Stomach smooth muscle (tissue), 2 donors: ENCODE measurements around the gene TRPM5.
A peak's percentile ranks its signal among the peaks of the same experiment; 100 is the strongest.

ENCODE experiments used
- H3K27ac ChIP-seq: one replicate; pipeline ENCODE4 v1.7.0; 2013; ENCODE audit warnings: mild to moderate bottlenecking, low read length, inconsistent platforms
- H3K27me3 ChIP-seq, 2 donors: one replicate each; pipeline ENCODE4 v1.7.0; 2013; ENCODE audit warnings: low read length in 2 of 2; ENCODE audit not compliant: insufficient read depth in 2 of 2, control insufficient read depth in 1 of 2
- H3K36me3 ChIP-seq, 2 donors: one replicate each; pipeline ENCODE4 v1.7.0; 2013; ENCODE audit warnings: low read length in 2 of 2; ENCODE audit not compliant: control insufficient read depth in 2 of 2, insufficient read depth in 2 of 2
- H3K4me1 ChIP-seq: one replicate; pipeline ENCODE4 v1.7.0; 2013; ENCODE audit warnings: low read length; ENCODE audit not compliant: control insufficient read depth, insufficient read depth
- H3K4me3 ChIP-seq, 2 donors: one replicate each; pipeline ENCODE4 v1.7.0; 2013; ENCODE audit warnings: low read length in 2 of 2
- H3K9ac ChIP-seq, 2 donors: one replicate each; pipeline ENCODE4 v1.7.0; 2013; ENCODE audit warnings: low read length in 2 of 2, mild to moderate bottlenecking in 1 of 2
- H3K9me3 ChIP-seq, 2 donors: one replicate each; pipeline ENCODE4 v1.7.0; 2013; ENCODE audit warnings: low read length in 2 of 2; ENCODE audit not compliant: control insufficient read depth in 2 of 2
- donor health status: healthy.
- donor health status: Pancreatic carcinoma.

The TRPM5 gene

GRCh38 chr11:2451336-2451735 lies 7.0 kb upstream of the TRPM5 start:
- H3K27ac ChIP-seq, result no peak overlapping the region
- H3K36me3 ChIP-seq, result no peaks in the 10 kb centered on the region

GRCh38 chr11:2450321-2451041 lies 6.2 kb upstream of the TRPM5 start:
- Histone ChIP-seq H3K36me3 (no peaks in the 10 kb centered on the region), H3K27me3 (peaks cover 24 to 32% of the 10 kb centered on the region in 2 donors)

More at GRCh38 chr11:2451336-2451735, 7.0 kb upstream of the TRPM5 start:
- Histone ChIP-seq H3K9me3 (no peaks in the 10 kb centered on the region), H3K27me3 (peaks cover 16 to 24% of the 10 kb centered on the region in 2 donors), H3K4me1 (peaks cover 3% of the 10 kb centered on the region), H3K9ac (no peak overlapping the region), H3K4me3 (no peak overlapping the region)

GRCh38 chr11:2449548-2450320 lies 5.4 kb upstream of the TRPM5 start:
- Histone ChIP-seq H3K9me3 (no peaks in the 10 kb centered on the region), H3K4me1 (peaks cover 3% of the 10 kb centered on the region), H3K9ac (no peak overlapping the region), H3K36me3 (no peaks in the 10 kb centered on the region), H3K27ac (no peak overlapping the region), H3K27me3 (peaks cover 27 to 33% of the 10 kb centered on the region in 2 donors), H3K4me3 (no peak overlapping the region)

More at GRCh38 chr11:2450321-2451041, 6.2 kb upstream of the TRPM5 start:
- H3K27ac ChIP-seq, result no peak overlapping the region
- no peaks in the 10 kb centered on the region for H3K9me3 ChIP-seq
- peaks cover 3% of the 10 kb centered on the region for H3K4me1 ChIP-seq
- H3K4me3 ChIP-seq, result no peak overlapping the region
- no peak overlapping the region for H3K9ac ChIP-seq

GRCh38 chr11:2448661-2449547 lies 4.6 kb upstream of the TRPM5 start:
- Histone ChIP-seq H3K27me3 (peaks cover 27 to 33% of the 10 kb centered on the region in 2 donors), H3K36me3 (no peaks in the 10 kb centered on the region), H3K27ac (no peak overlapping the region), H3K4me1 (peaks cover 6% of the 10 kb centered on the region), H3K9me3 (no peaks in the 10 kb centered on the region), H3K4me3 (no peak overlapping the region), H3K9ac (no peak overlapping the region)

- Histone ChIP-seq H3K9ac (no peak overlapping the region), H3K27me3 (peaks cover 31 to 35% of the 10 kb centered on the region in 2 donors), H3K36me3 (no peaks in the 10 kb centered on the region), H3K27ac (no peak overlapping the region), H3K4me3 (no peak overlapping the region), H3K9me3 (peaks cover under 1 to 4% of the 10 kb centered on the region in 2 donors), H3K4me1 (peaks cover 6% of the 10 kb centered on the region)
Observed at GRCh38 chr11:2447951-2448650, 3.8 kb upstream of the TRPM5 start.

- H3K4me3 ChIP-seq, result no peak overlapping the region
- H3K27me3 ChIP-seq, result peaks cover 31 to 37% of the 10 kb centered on the region in 2 donors
- no peak overlapping the region for H3K27ac ChIP-seq
- H3K4me1 ChIP-seq, result peaks cover 6% of the 10 kb centered on the region
- no peaks in the 10 kb centered on the region for H3K36me3 ChIP-seq
- no peak overlapping the region for H3K9ac ChIP-seq
- peaks cover 2 to 5% of the 10 kb centered on the region in 2 donors for H3K9me3 ChIP-seq
Observed at GRCh38 chr11:2447253-2447950, 3.1 kb upstream of the TRPM5 start.

- Histone ChIP-seq H3K27ac (no peak overlapping the region), H3K4me3 (no peak overlapping the region), H3K27me3 (peaks cover 24 to 37% of the 10 kb centered on the region in 2 donors), H3K4me1 (peaks cover 6% of the 10 kb centered on the region), H3K9ac (no peak overlapping the region), H3K9me3 (peaks cover 2 to 5% of the 10 kb centered on the region in 2 donors), H3K36me3 (no peaks in the 10 kb centered on the region)
Observed at GRCh38 chr11:2446590-2447252, 2.4 kb upstream of the TRPM5 start.

- H3K27me3 ChIP-seq, result peaks cover 22 to 34% of the 10 kb centered on the region in 2 donors
- H3K27ac ChIP-seq, result no peak overlapping the region
- no peaks in the 10 kb centered on the region for H3K36me3 ChIP-seq
- peaks cover 2 to 5% of the 10 kb centered on the region in 2 donors for H3K9me3 ChIP-seq
- H3K4me3 ChIP-seq, result peak overlapping the region; percentile 19 to 47
- H3K4me1 ChIP-seq, result peaks cover 6% of the 10 kb centered on the region
- no peak overlapping the region for H3K9ac ChIP-seq
Observed at GRCh38 chr11:2445746-2446551, 1.6 kb upstream of the TRPM5 start.
